Ovary (tissue), 3 donors: ENCODE results near the gene HPRT1.

ENCODE experiments used
- CTCF ChIP-seq, 3 donors: fragments of 450-650 bp in 2 of 3; fragments of 200-600 bp in 1 of 3; IDR thresholded peaks; one replicate each; pipeline versions ENCODE4 v1.5.1 to v1.8.0; 2016 to 2022; ENCODE audit warnings: antibody characterized with exemption in 3 of 3, mild to moderate bottlenecking in 1 of 3
- EP300 ChIP-seq: sonication (generic); formaldehyde crosslinking; IDR thresholded peaks from one replicate; pipeline ENCODE4 v1.6.1; 2017; ENCODE audit warnings: antibody characterized with exemption
- POLR2A ChIP-seq: fragments of 450-650 bp; IDR thresholded peaks from one replicate; pipeline ENCODE4 v1.6.1; 2017; ENCODE audit warnings: antibody characterized with exemption, mild to moderate bottlenecking, moderate library complexity
- donor health status: DM: no; HTN: no; CAD: no.

- no peak for TF ChIP-seq CTCF (IDR thresholded peaks at IDR 0.05)
- TF ChIP-seq POLR2A: no peak
- no peak for TF ChIP-seq EP300
These were observed 83.3 kb downstream of the HPRT1 start for GRCh38 chrX:134543288-134543687.
